Measurements from ENCODE around the gene KANSL1. TPM values are rescaled to one million over a fixed set of nuclear protein-coding genes. Genes with fewer than 3 reads are reported as not detected.

The KANSL1 gene
- total and polyA plus RNA-seq, 2 donors (not counting 1 experiment from before 2014, with no cell fraction given) = 36.8 to 233 TPM

- H4K20me1 ChIP-seq (ENCODE audit: control insufficient read depth, insufficient read depth, low read length, poor library complexity, severe bottlenecking) = no peaks in the 10 kb centered on the region
- no peaks in the 10 kb centered on the region for H3K9me3 Mint-ChIP-seq (ENCODE audit: insufficient read depth)
- no peak within 1 kb of the TSS for H3K9ac ChIP-seq (ENCODE audit: low read length)
- H3K27ac Mint-ChIP-seq = no peak within 1 kb of the TSS
- ATAC-seq (ENCODE audit: low read depth) (no peak), DNase-seq (no peak)
- H3K36me3 ChIP-seq (replicated peaks in 1 of 2; ENCODE audit: control extremely low read depth in 1 of 2, control insufficient read depth in 1 of 2, extremely low read depth in 1 of 2, insufficient read depth in 2 of 2, low read length in 1 of 2) = no peaks in the 10 kb centered on the region
- H3K4me3 Mint-ChIP-seq = no peak within 1 kb of the TSS
- intact Hi-C loops (cut with micrococcal nuclease) = no loop called here
- no peaks in the 10 kb centered on the region for H3K27me3 ChIP-seq (replicated peaks in 1 of 4; ENCODE audit: control extremely low read depth in 1 of 4, control insufficient read depth in 3 of 4, insufficient read depth in 4 of 4, low read length in 3 of 4)
- H3K79me2 ChIP-seq (ENCODE audit: control insufficient read depth, insufficient read depth, low read length) = no peaks in the 10 kb centered on the region
- H3K4me1 Mint-ChIP-seq = no peaks in the 10 kb centered on the region
- ChIA-PET CTCF (interaction anchor here (1.1 to 7.6 kb wide), 4 partner anchors 21 to 214 kb away, joined by 3 to 122 read pairs (median 20); no protein-coding TSS in a partner anchor), POLR2A (no interaction called here)
- H3K27ac ChIP-seq (ENCODE audit: low read length in 2 of 2) = no peak within 1 kb of the TSS
- no peak within 1 kb of the TSS for H3K4me3 ChIP-seq (ENCODE audit: control extremely low read depth in 1 of 5, extremely low read depth in 1 of 5, insufficient read depth in 1 of 5, low read depth in 2 of 5, low read length in 4 of 5)
- no peak within 1 kb of the TSS for H2AFZ ChIP-seq (ENCODE audit: insufficient read depth, low read depth, low read length, poor library complexity, severe bottlenecking)
- H3K9me3 ChIP-seq (ENCODE audit: control extremely low read depth in 1 of 3, control insufficient read depth in 2 of 3, insufficient read depth in 1 of 3, low read length in 2 of 3) = no peaks in the 10 kb centered on the region
- TF ChIP-seq EZH2 (IDR thresholded peaks at IDR 0.05; ENCODE audit: borderline replicate concordance, insufficient read depth, low read depth, low read length, poor library complexity, severe bottlenecking) = no peak
- no peak for TF ChIP-seq CTCF (IDR thresholded peaks at IDR 0.05)
- peaks cover 0 to 5% of the 10 kb centered on the region in 2 donors for H3K4me1 ChIP-seq (ENCODE audit: control insufficient read depth in 2 of 2, insufficient read depth in 2 of 2, low read length in 2 of 2)
- 87% methylated on average over 6 of the region's 8 CpGs for WGBS (ENCODE audit: insufficient coverage)
- no peak within 1 kb of the TSS for H3K4me2 ChIP-seq (replicated peaks; ENCODE audit: low read depth, low read length, poor library complexity, severe bottlenecking)
- H3K27me3 Mint-ChIP-seq = no peaks in the 10 kb centered on the region
Observed at GRCh38 chr17:45998987-45999899, 194.0 kb downstream of the KANSL1 start, which contains the start of gene STH. STH (plus strand) TSS chr17:45999250; CDS start chr17:45999280, 30 bp downstream.

- no peaks in the 10 kb centered on the region for H3K9me3 Mint-ChIP-seq (ENCODE audit: insufficient read depth)
- intact Hi-C loops (cut with micrococcal nuclease) = no loop called here
- TF ChIP-seq CTCF (IDR thresholded peaks at IDR 0.05) (no peak), EZH2 (IDR thresholded peaks at IDR 0.05; ENCODE audit: borderline replicate concordance, insufficient read depth, low read depth, low read length, poor library complexity, severe bottlenecking) (no peak)
- Histone ChIP-seq H3K4me1 (ENCODE audit: control insufficient read depth in 2 of 2, insufficient read depth in 2 of 2, low read length in 2 of 2) (peaks cover 0 to 1% of the 10 kb centered on the region in 2 donors), H2AFZ (ENCODE audit: insufficient read depth, low read depth, low read length, poor library complexity, severe bottlenecking) (no peak overlapping the region), H4K20me1 (ENCODE audit: control insufficient read depth, insufficient read depth, low read length, poor library complexity, severe bottlenecking) (no peaks in the 10 kb centered on the region), H3K27me3 (replicated peaks in 1 of 4; ENCODE audit: control extremely low read depth in 1 of 4, control insufficient read depth in 3 of 4, insufficient read depth in 4 of 4, low read length in 3 of 4) (no peaks in the 10 kb centered on the region), H3K27ac (ENCODE audit: low read length in 2 of 2) (no peak overlapping the region), H3K9me3 (ENCODE audit: control extremely low read depth in 1 of 3, control insufficient read depth in 2 of 3, insufficient read depth in 1 of 3, low read length in 2 of 3) (no peaks in the 10 kb centered on the region), H3K4me2 (replicated peaks; ENCODE audit: low read depth, low read length, poor library complexity, severe bottlenecking) (no peak overlapping the region), H3K4me3 (ENCODE audit: control extremely low read depth in 1 of 5, extremely low read depth in 1 of 5, insufficient read depth in 1 of 5, low read depth in 2 of 5, low read length in 4 of 5) (no peak overlapping the region), H3K79me2 (ENCODE audit: control insufficient read depth, insufficient read depth, low read length) (no peaks in the 10 kb centered on the region), H3K36me3 (replicated peaks in 1 of 2; ENCODE audit: control extremely low read depth in 1 of 2, control insufficient read depth in 1 of 2, extremely low read depth in 1 of 2, insufficient read depth in 2 of 2, low read length in 1 of 2) (no peaks in the 10 kb centered on the region), H3K9ac (ENCODE audit: low read length) (no peak overlapping the region)
- CTCF ChIA-PET = interaction anchor here (1.4 kb wide), 1 partner anchor 216 kb away, joined by 4 read pairs; no protein-coding TSS in a partner anchor
- no peaks in the 10 kb centered on the region for H3K4me1 Mint-ChIP-seq
- POLR2A ChIA-PET = no interaction called here
- no peak overlapping the region for H3K4me3 Mint-ChIP-seq
- DNase-seq = no peak
- H3K27ac Mint-ChIP-seq = no peak overlapping the region
- no peaks in the 10 kb centered on the region for H3K27me3 Mint-ChIP-seq
- 94% methylated on average over 7 of the region's 9 CpGs for whole genome bisulfite sequencing (ENCODE audit: insufficient coverage)
- no peak for ATAC-seq (ENCODE audit: low read depth)
Observed at GRCh38 chr17:45997624-45998023, 195.6 kb downstream of the KANSL1 start.
